ENCODE measurements around the gene PRRT4. TPM values are rescaled to one million over a fixed set of nuclear protein-coding genes. Genes with fewer than 3 reads are reported as not detected.

Gene PRRT4
- polyA plus RNA-seq, 1 donor (not counting 4 experiments of a cell fraction or from before 2014, with no cell fraction given) = 0.12 TPM

DNA sequence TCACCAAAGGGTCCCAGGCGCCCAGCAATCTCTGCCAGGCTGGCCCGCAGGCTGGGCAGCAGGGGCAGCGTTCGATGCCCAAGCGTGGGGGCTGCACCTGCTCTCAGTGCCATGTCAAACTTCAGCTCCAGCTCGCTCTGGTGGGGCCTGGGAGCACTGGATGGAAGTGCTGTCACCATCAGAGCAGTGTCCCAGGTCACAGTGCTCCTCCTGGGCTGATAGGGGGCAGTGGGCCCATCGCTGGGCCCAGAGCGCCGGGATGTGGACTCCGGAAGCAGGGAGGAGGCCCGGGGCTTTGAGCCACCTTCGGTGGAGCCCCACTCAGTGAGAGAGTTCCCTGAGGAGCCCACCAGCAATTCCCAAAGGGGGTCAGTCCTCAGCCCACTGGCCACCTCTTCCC is 2.2 kb downstream of the PRRT4 start:
- H3K9ac ChIP-seq (ENCODE audit: control insufficient read depth, extremely low read depth, insufficient read depth, low read length) = no peak overlapping the region
- DNase-seq (ENCODE audit: low read depth, low spot score) = no peak
- H3K9me1 ChIP-seq (ENCODE audit: control insufficient read depth, extremely low read depth, insufficient read depth, low read length) = no peaks in the 10 kb centered on the region
- no peak overlapping the region for H3K4me2 ChIP-seq (ENCODE audit: control insufficient read depth, extremely low read depth, insufficient read depth, low read depth, low read length)
- no peaks in the 10 kb centered on the region for H3K9me3 ChIP-seq (ENCODE audit: control insufficient read depth, low read depth, low read length)
- TF ChIP-seq, protein P1, sequence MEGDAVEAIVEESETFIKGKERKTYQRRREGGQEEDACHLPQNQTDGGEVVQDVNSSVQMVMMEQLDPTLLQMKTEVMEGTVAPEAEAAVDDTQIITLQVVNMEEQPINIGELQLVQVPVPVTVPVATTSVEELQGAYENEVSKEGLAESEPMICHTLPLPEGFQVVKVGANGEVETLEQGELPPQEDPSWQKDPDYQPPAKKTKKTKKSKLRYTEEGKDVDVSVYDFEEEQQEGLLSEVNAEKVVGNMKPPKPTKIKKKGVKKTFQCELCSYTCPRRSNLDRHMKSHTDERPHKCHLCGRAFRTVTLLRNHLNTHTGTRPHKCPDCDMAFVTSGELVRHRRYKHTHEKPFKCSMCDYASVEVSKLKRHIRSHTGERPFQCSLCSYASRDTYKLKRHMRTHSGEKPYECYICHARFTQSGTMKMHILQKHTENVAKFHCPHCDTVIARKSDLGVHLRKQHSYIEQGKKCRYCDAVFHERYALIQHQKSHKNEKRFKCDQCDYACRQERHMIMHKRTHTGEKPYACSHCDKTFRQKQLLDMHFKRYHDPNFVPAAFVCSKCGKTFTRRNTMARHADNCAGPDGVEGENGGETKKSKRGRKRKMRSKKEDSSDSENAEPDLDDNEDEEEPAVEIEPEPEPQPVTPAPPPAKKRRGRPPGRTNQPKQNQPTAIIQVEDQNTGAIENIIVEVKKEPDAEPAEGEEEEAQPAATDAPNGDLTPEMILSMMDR (optimal IDR thresholded peaks at IDR 0.05 in 1 of 3, IDR thresholded peaks at IDR 0.05 in 1 of 3, conservative IDR thresholded peaks at IDR 0.05 in 1 of 3; ENCODE audit: extremely low read depth in 1 of 3, insufficient read depth in 2 of 3, low read length in 3 of 3) = no peak
- TF ChIP-seq EZH2 (IDR thresholded peaks at IDR 0.05; ENCODE audit: low read length) = no peak
- no peaks in the 10 kb centered on the region for H3K79me2 ChIP-seq (ENCODE audit: control insufficient read depth, insufficient read depth, low read length)
- H2AFZ ChIP-seq (ENCODE audit: control insufficient read depth, low read length) = no peak overlapping the region
- no peak overlapping the region for H3K4me3 ChIP-seq (ENCODE audit: control insufficient read depth in 2 of 3, extremely low read depth in 1 of 3, insufficient read depth in 2 of 3, low read depth in 1 of 3, low read length in 3 of 3)
- no peaks in the 10 kb centered on the region for H3K36me3 ChIP-seq (ENCODE audit: control insufficient read depth in 2 of 2, extremely low read depth in 1 of 2, insufficient read depth in 2 of 2, low read length in 2 of 2)
- dilution Hi-C loops (cut with MboI; ENCODE audit: extremely low pct_ligation_motif_present, low sequenced_read_pairs) = no loop called here
- H4K20me1 ChIP-seq (ENCODE audit: control insufficient read depth, extremely low read depth, insufficient read depth, low read length) = no peaks in the 10 kb centered on the region
- H3K27ac ChIP-seq (ENCODE audit: control insufficient read depth, insufficient read depth, low read length) = no peak overlapping the region
- no peaks in the 10 kb centered on the region for H3K27me3 ChIP-seq (ENCODE audit: control insufficient read depth, extremely low read depth, insufficient read depth, low read length)
- FAIRE-seq = no peak
- peaks cover 20% of the 10 kb centered on the region for H3K4me1 ChIP-seq (ENCODE audit: control insufficient read depth, extremely low read depth, insufficient read depth, low read length)

DNA sequence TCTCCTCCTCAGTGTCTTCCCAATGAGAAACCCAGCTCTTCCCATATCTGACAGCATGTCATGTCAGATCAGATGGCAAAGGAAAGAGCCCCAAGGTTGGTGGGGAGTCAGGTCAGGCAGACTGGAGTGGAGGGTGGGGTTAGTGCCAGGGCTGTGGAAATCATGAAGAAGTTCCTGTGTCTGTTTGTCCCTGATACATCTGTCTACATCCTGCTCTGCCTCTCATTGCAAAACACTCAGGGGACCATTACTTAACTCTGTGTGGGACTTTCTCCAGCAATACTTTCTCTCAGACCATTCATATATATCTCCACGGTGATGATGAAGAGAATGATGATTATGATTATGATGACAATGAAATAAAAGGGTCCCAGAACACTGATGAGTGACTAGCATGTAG is 3.3 kb downstream of the PRRT4 start:
- H2AFZ ChIP-seq (ENCODE audit: control insufficient read depth, low read length) = no peak overlapping the region

More for the DNA sequence above, 3.3 kb downstream of the PRRT4 start:
- no peak overlapping the region for H3K4me3 ChIP-seq (ENCODE audit: control insufficient read depth in 2 of 3, extremely low read depth in 1 of 3, insufficient read depth in 2 of 3, low read depth in 1 of 3, low read length in 3 of 3)
- H3K9me1 ChIP-seq (ENCODE audit: control insufficient read depth, extremely low read depth, insufficient read depth, low read length) = no peaks in the 10 kb centered on the region
- H3K27ac ChIP-seq (ENCODE audit: control insufficient read depth, insufficient read depth, low read length) = no peak overlapping the region
- H3K4me1 ChIP-seq (ENCODE audit: control insufficient read depth, extremely low read depth, insufficient read depth, low read length) = peaks cover 20% of the 10 kb centered on the region
- dilution Hi-C loops (cut with MboI; ENCODE audit: extremely low pct_ligation_motif_present, low sequenced_read_pairs) = no loop called here
- H3K4me2 ChIP-seq (ENCODE audit: control insufficient read depth, extremely low read depth, insufficient read depth, low read depth, low read length) = no peak overlapping the region
- no peaks in the 10 kb centered on the region for H3K79me2 ChIP-seq (ENCODE audit: control insufficient read depth, insufficient read depth, low read length)
- DNase-seq (ENCODE audit: low read depth, low spot score) (no peak), FAIRE-seq (no peak)
- no peaks in the 10 kb centered on the region for H4K20me1 ChIP-seq (ENCODE audit: control insufficient read depth, extremely low read depth, insufficient read depth, low read length)
- H3K36me3 ChIP-seq (ENCODE audit: control insufficient read depth in 2 of 2, extremely low read depth in 1 of 2, insufficient read depth in 2 of 2, low read length in 2 of 2) = no peaks in the 10 kb centered on the region
- H3K9me3 ChIP-seq (ENCODE audit: control insufficient read depth, low read depth, low read length) = no peaks in the 10 kb centered on the region
- H3K27me3 ChIP-seq (ENCODE audit: control insufficient read depth, extremely low read depth, insufficient read depth, low read length) = peaks cover under 1% of the 10 kb centered on the region
- no peak overlapping the region for H3K9ac ChIP-seq (ENCODE audit: control insufficient read depth, extremely low read depth, insufficient read depth, low read length)
- TF ChIP-seq EZH2 (IDR thresholded peaks at IDR 0.05; ENCODE audit: low read length) = no peak
- TF ChIP-seq, protein P1 (optimal IDR thresholded peaks at IDR 0.05 in 1 of 3, IDR thresholded peaks at IDR 0.05 in 1 of 3, conservative IDR thresholded peaks at IDR 0.05 in 1 of 3; ENCODE audit: extremely low read depth in 1 of 3, insufficient read depth in 2 of 3, low read length in 3 of 3) = no peak
